ENCODE data around the gene PFKP. TPM values are rescaled to one million over a fixed set of nuclear protein-coding genes. Genes with fewer than 3 reads are reported as not detected.
"Not testable (repeated sequence)": the region's sequence is repeated elsewhere in the genome, so short reads cannot be mapped to it uniquely, and the experiment has no call there.

PFKP gene
- total RNA-seq, 2 experiments from 2014 or later = 32.2 to 38.9 TPM

GRCh38 chr10:3105166-3105565 lies 37.8 kb downstream of the PFKP start:
- Histone ChIP-seq H3K4me3 (ENCODE audit: low read length) (no peak overlapping the region), H3K27me3 (ENCODE audit: control insufficient read depth in 1 of 2, insufficient read depth in 2 of 2, low read length in 2 of 2) (no peaks in the 10 kb centered on the region), H3K9me3 (ENCODE audit: control insufficient read depth in 1 of 2, insufficient read depth in 1 of 2, low read length in 2 of 2) (no peaks in the 10 kb centered on the region), H3K36me3 (ENCODE audit: insufficient read depth, low read length) (peaks cover 81% of the 10 kb centered on the region), H3K27ac (ENCODE audit: low read depth in 1 of 2, low read length in 2 of 2) (no peak overlapping the region), H3K4me1 (ENCODE audit: insufficient read depth, low read length) (no peaks in the 10 kb centered on the region)
- DNase-seq (no peak), ATAC-seq (ENCODE audit: poor library complexity) (no peak)
- POLR2A ChIA-PET = no interaction called here
- Mint-ChIP-seq H3K36me3 (ENCODE audit: low read depth) (peaks cover 80% of the 10 kb centered on the region), H3K27me3 (no peaks in the 10 kb centered on the region), H3K4me1 (ENCODE audit: low read depth) (no peaks in the 10 kb centered on the region), H3K27ac (no peak overlapping the region), H3K9me3 (no peaks in the 10 kb centered on the region), H3K4me3 (no peak overlapping the region)
- CTCF ChIA-PET = no interaction called here
- TF ChIP-seq CTCF (IDR thresholded peaks at IDR 0.05) = no peak
- intact Hi-C loops (cut with DNase I, micrococcal nuclease) = no loop called here

- no peak overlapping the region for H3K4me3 Mint-ChIP-seq
- TF ChIP-seq CTCF (IDR thresholded peaks at IDR 0.05) = no peak
- no peaks in the 10 kb centered on the region for H3K9me3 Mint-ChIP-seq
- H3K9me3 ChIP-seq (ENCODE audit: control insufficient read depth in 1 of 2, insufficient read depth in 1 of 2, low read length in 2 of 2) = no peaks in the 10 kb centered on the region
- DNase-seq = no peak
- peaks cover 79% of the 10 kb centered on the region for H3K36me3 Mint-ChIP-seq (ENCODE audit: low read depth)
- no peaks in the 10 kb centered on the region for H3K27me3 ChIP-seq (ENCODE audit: control insufficient read depth in 1 of 2, insufficient read depth in 2 of 2, low read length in 2 of 2)
- intact Hi-C loops (cut with DNase I, micrococcal nuclease) = no loop called here
- H3K4me3 ChIP-seq (ENCODE audit: low read length) = no peak overlapping the region
- ChIA-PET CTCF (no interaction called here), POLR2A (no interaction called here)
- H3K27me3 Mint-ChIP-seq = no peaks in the 10 kb centered on the region
- H3K4me1 Mint-ChIP-seq (ENCODE audit: low read depth) = no peaks in the 10 kb centered on the region
- H3K4me1 ChIP-seq (ENCODE audit: insufficient read depth, low read length) = no peaks in the 10 kb centered on the region
- H3K27ac Mint-ChIP-seq = no peak overlapping the region
- no peak for ATAC-seq (ENCODE audit: poor library complexity)
- peaks cover 81% of the 10 kb centered on the region for H3K36me3 ChIP-seq (ENCODE audit: insufficient read depth, low read length)
- no peak overlapping the region for H3K27ac ChIP-seq (ENCODE audit: low read depth in 1 of 2, low read length in 2 of 2)
These were observed 38.6 kb downstream of the PFKP start for GRCh38 chr10:3105905-3106304.

GRCh38 chr10:3106328-3106727 lies 39.0 kb downstream of the PFKP start:
- H3K4me3 Mint-ChIP-seq; H3K27ac ChIP-seq (ENCODE audit: low read depth in 1 of 2, low read length in 2 of 2); H3K27ac Mint-ChIP-seq; H3K4me3 ChIP-seq (ENCODE audit: low read length); intact Hi-C loops (cut with DNase I, micrococcal nuclease); H3K4me1 Mint-ChIP-seq (ENCODE audit: low read depth); H3K27me3 Mint-ChIP-seq; DNase-seq; POLR2A ChIA-PET; CTCF ChIA-PET; H3K9me3 Mint-ChIP-seq; ATAC-seq (ENCODE audit: poor library complexity); H3K4me1 ChIP-seq (ENCODE audit: insufficient read depth, low read length); H3K9me3 ChIP-seq (ENCODE audit: control insufficient read depth in 1 of 2, insufficient read depth in 1 of 2, low read length in 2 of 2); H3K27me3 ChIP-seq (ENCODE audit: control insufficient read depth in 1 of 2, insufficient read depth in 2 of 2, low read length in 2 of 2): not testable (repeated sequence)
- H3K36me3 ChIP-seq (ENCODE audit: insufficient read depth, low read length) = peaks cover 81% of the 10 kb centered on the region
- peaks cover 79% of the 10 kb centered on the region for H3K36me3 Mint-ChIP-seq (ENCODE audit: low read depth)

GRCh38 chr10:3106928-3107425 lies 39.6 kb downstream of the PFKP start:
- H3K4me1 Mint-ChIP-seq (ENCODE audit: low read depth) = no peaks in the 10 kb centered on the region
- H3K9me3 ChIP-seq (ENCODE audit: control insufficient read depth in 1 of 2, insufficient read depth in 1 of 2, low read length in 2 of 2) = no peaks in the 10 kb centered on the region
- no peak for TF ChIP-seq CTCF (IDR thresholded peaks at IDR 0.05)
- POLR2A ChIA-PET = no interaction called here
- no peaks in the 10 kb centered on the region for H3K4me1 ChIP-seq (ENCODE audit: insufficient read depth, low read length)
- H3K27me3 ChIP-seq (ENCODE audit: control insufficient read depth in 1 of 2, insufficient read depth in 2 of 2, low read length in 2 of 2) = no peaks in the 10 kb centered on the region
- H3K4me3 Mint-ChIP-seq = no peak overlapping the region
- peaks cover 81% of the 10 kb centered on the region for H3K36me3 Mint-ChIP-seq (ENCODE audit: low read depth)
- H3K4me3 ChIP-seq (ENCODE audit: low read length) = no peak overlapping the region
- H3K27me3 Mint-ChIP-seq = no peaks in the 10 kb centered on the region
- no peak overlapping the region for H3K27ac Mint-ChIP-seq
- no peak overlapping the region for H3K27ac ChIP-seq (ENCODE audit: low read depth in 1 of 2, low read length in 2 of 2)
- no peaks in the 10 kb centered on the region for H3K9me3 Mint-ChIP-seq
- H3K36me3 ChIP-seq (ENCODE audit: insufficient read depth, low read length) = peaks cover 83% of the 10 kb centered on the region
- ATAC-seq (ENCODE audit: poor library complexity) (no peak), DNase-seq (no peak)
- CTCF ChIA-PET = no interaction called here
- intact Hi-C loops (cut with DNase I, micrococcal nuclease) = no loop called here

All from CD4-positive, alpha-beta T cell (primary cell).